ENCODE measurements around the gene HS2ST1. TPM values are rescaled to one million over a fixed set of nuclear protein-coding genes. Genes with fewer than 3 reads are reported as not detected.
"Not testable (repeated sequence)": the region's sequence is repeated elsewhere in the genome, so short reads cannot be mapped to it uniquely, and the experiment has no call there.

HS2ST1 gene
- 15.9 and 16.0 TPM in 2 replicates for total RNA-seq (2014; rRNA removed; shearing (Covaris generic))
- 5.7 and 8.0 TPM in 2 replicates for polyA plus RNA-seq (2014; cell fraction: nucleus; rRNA removed)

GRCh38 chr1:86914601-86914997 lies at the start of gene HS2ST1:
HS2ST1 (plus strand) TSS chr1:86914635.
- no peak for DNase-seq (ENCODE audit: extremely low read depth, low read depth)

- no peak for DNase-seq (ENCODE audit: extremely low read depth, low read depth)
These were observed 48.3 kb upstream of the HS2ST1 start for GRCh38 chr1:86865973-86866637.

- no peak for DNase-seq (ENCODE audit: extremely low read depth, low read depth)
These were observed 47.8 kb upstream of the HS2ST1 start for GRCh38 chr1:86866665-86867064.

- DNase-seq (ENCODE audit: extremely low read depth, low read depth), result not testable (repeated sequence)
These were observed 47.2 kb upstream of the HS2ST1 start for GRCh38 chr1:86867278-86867677.

GRCh38 chr1:86868477-86868876 lies 46.0 kb upstream of the HS2ST1 start:
- no peak for DNase-seq (ENCODE audit: extremely low read depth, low read depth)

- no peak for DNase-seq (ENCODE audit: extremely low read depth, low read depth)
These were observed 43.4 kb upstream of the HS2ST1 start for GRCh38 chr1:86871001-86871400.

- DNase-seq (ENCODE audit: extremely low read depth, low read depth), result no peak
These were observed 42.3 kb upstream of the HS2ST1 start for GRCh38 chr1:86872086-86872485.

- DNase-seq (ENCODE audit: extremely low read depth, low read depth), result no peak
These were observed 38.7 kb upstream of the HS2ST1 start for GRCh38 chr1:86875722-86876121.

- no peak for DNase-seq (ENCODE audit: extremely low read depth, low read depth)
These were observed 26.8 kb upstream of the HS2ST1 start for GRCh38 chr1:86887479-86888162.

- DNase-seq (ENCODE audit: extremely low read depth, low read depth), result no peak
These were observed 26.1 kb upstream of the HS2ST1 start for GRCh38 chr1:86888327-86888726.

- DNase-seq (ENCODE audit: extremely low read depth, low read depth), result not testable (repeated sequence)
These were observed 15.0 kb upstream of the HS2ST1 start for GRCh38 chr1:86899401-86899800.

GRCh38 chr1:86905875-86906274 lies 8.6 kb upstream of the HS2ST1 start:
- no peak for DNase-seq (ENCODE audit: extremely low read depth, low read depth)

- no peak for DNase-seq (ENCODE audit: extremely low read depth, low read depth)
These were observed 8.0 kb upstream of the HS2ST1 start for GRCh38 chr1:86906419-86906818.

GRCh38 chr1:86912281-86912900 lies 2.0 kb upstream of the HS2ST1 start:
- no peak for DNase-seq (ENCODE audit: extremely low read depth, low read depth)

- peak; percentile 6 for DNase-seq (ENCODE audit: extremely low read depth, low read depth)
These were observed 988 bp upstream of the HS2ST1 start for GRCh38 chr1:86913399-86913895.

GRCh38 chr1:86913896-86914600 lies 387 bp upstream of the HS2ST1 start, which contains the start of gene SELENOF:
SELENOF (minus strand) TSS chr1:86914126; CDS start chr1:86914111, 15 bp downstream.
- peak; percentile 99 for DNase-seq (ENCODE audit: extremely low read depth, low read depth)

GRCh38 chr1:86914998-86915736 lies 732 bp downstream of the HS2ST1 start:
- DNase-seq (ENCODE audit: extremely low read depth, low read depth), result peak; percentile 15

- no peak for DNase-seq (ENCODE audit: extremely low read depth, low read depth)
These were observed 1.4 kb downstream of the HS2ST1 start for GRCh38 chr1:86915737-86916235.

GRCh38 chr1:86916752-86917151 lies 2.3 kb downstream of the HS2ST1 start:
- no peak for DNase-seq (ENCODE audit: extremely low read depth, low read depth)

GRCh38 chr1:86922445-86922844 lies 8.0 kb downstream of the HS2ST1 start:
- DNase-seq (ENCODE audit: extremely low read depth, low read depth), result no peak

All from NCI-H460 (cell line).